ENCODE results near the gene HOXB1. TPM values are rescaled to one million over a fixed set of nuclear protein-coding genes. Genes with fewer than 3 reads are reported as not detected.

Gene HOXB1
- total and polyA plus RNA-seq, 2 of the 13 experiments (the other 11 are each of a cell fraction or from before 2014, with no cell fraction given) = not detected

DNA sequence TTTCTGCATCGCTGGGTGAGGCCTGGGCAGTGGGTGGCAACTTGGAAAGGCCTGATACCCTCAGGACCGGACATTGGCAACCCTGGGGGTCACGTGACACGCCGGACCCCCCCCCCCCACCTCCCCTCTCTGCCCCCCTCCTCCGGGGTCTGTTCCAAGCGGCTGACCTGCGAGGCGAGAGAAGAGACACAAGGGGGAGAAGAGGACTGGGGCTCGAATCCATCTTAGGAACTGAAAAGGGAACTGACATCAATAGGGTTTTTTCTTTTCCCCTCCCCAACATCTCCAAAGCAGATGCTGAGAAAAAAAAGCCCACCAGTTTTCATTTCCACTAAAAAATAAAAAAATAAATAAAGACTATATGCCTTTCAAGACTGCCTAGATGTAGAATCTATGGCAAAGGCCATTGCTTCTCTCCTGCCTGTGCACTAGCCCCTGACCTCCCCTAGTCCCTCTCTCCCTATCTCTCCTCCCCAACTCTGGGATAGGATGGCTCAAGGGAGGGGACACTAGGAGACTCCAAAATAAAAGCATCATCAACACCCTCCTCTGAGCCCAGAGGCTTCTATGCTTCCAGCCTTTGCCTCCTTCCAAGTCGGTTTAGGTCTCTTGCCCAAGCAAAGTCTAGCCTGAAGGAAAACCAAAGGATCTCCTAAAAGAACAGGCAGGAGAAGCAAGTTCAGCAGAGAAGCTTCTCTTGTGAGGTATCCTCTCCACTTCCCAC, 21.8 kb upstream of the HOXB1 start:
- TF ChIP-seq YEATS4 (CRISPR knock-in tag; IDR thresholded peaks at IDR 0.05; ENCODE audit: borderline replicate concordance) (no peak), NKX3-1 (CRISPR knock-in tag; IDR thresholded peaks at IDR 0.05) (no peak), SOX6 (IDR thresholded peaks at IDR 0.05) (no peak), SOX6 (CRISPR knock-in tag; IDR thresholded peaks at IDR 0.05) (no peak), GABPA (IDR thresholded peaks at IDR 0.05; ENCODE audit: low read depth, low read length) (no peak), GABPA (CRISPR knock-in tag; IDR thresholded peaks at IDR 0.05; ENCODE audit: low read depth) (no peak), ZFAT (CRISPR knock-in tag; conservative IDR thresholded peaks at IDR 0.05) (no peak), ZFP36L2 (CRISPR knock-in tag; IDR thresholded peaks at IDR 0.05) (no peak), SRSF1 (optimal IDR thresholded peaks at IDR 0.05; ENCODE audit: low read depth, low read length) (no peak), HMG20B (CRISPR knock-in tag; conservative IDR thresholded peaks at IDR 0.05) (no peak), GPN1 (CRISPR knock-in tag; IDR thresholded peaks at IDR 0.05; ENCODE audit: borderline replicate concordance) (no peak), ZNF891 (CRISPR knock-in tag; IDR thresholded peaks at IDR 0.05) (no peak), ZSCAN30 (CRISPR knock-in tag; IDR thresholded peaks at IDR 0.05) (no peak), TRIM24 (CRISPR knock-in tag; IDR thresholded peaks at IDR 0.05) (no peak), SP4 (CRISPR knock-in tag; IDR thresholded peaks at IDR 0.05) (no peak), POLR2AphosphoS5 (IDR thresholded peaks at IDR 0.05; ENCODE audit: low read depth, low read length) (no peak)
- TF ChIP-seq, protein P1, sequence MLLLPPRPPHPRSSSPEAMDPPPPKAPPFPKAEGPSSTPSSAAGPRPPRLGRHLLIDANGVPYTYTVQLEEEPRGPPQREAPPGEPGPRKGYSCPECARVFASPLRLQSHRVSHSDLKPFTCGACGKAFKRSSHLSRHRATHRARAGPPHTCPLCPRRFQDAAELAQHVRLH (CRISPR knock-in tag; IDR thresholded peaks at IDR 0.05; ENCODE audit: borderline replicate concordance, low read depth) = no peak
- TF ChIP-seq, protein P2, sequence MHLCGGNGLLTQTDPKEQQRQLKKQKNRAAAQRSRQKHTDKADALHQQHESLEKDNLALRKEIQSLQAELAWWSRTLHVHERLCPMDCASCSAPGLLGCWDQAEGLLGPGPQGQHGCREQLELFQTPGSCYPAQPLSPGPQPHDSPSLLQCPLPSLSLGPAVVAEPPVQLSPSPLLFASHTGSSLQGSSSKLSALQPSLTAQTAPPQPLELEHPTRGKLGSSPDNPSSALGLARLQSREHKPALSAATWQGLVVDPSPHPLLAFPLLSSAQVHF (CRISPR knock-in tag; IDR thresholded peaks at IDR 0.05) = no peak
- TF ChIP-seq, protein P3, sequence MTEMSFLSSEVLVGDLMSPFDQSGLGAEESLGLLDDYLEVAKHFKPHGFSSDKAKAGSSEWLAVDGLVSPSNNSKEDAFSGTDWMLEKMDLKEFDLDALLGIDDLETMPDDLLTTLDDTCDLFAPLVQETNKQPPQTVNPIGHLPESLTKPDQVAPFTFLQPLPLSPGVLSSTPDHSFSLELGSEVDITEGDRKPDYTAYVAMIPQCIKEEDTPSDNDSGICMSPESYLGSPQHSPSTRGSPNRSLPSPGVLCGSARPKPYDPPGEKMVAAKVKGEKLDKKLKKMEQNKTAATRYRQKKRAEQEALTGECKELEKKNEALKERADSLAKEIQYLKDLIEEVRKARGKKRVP (CRISPR knock-in tag; IDR thresholded peaks at IDR 0.05) = no peak
- TF ChIP-seq, protein P4, sequence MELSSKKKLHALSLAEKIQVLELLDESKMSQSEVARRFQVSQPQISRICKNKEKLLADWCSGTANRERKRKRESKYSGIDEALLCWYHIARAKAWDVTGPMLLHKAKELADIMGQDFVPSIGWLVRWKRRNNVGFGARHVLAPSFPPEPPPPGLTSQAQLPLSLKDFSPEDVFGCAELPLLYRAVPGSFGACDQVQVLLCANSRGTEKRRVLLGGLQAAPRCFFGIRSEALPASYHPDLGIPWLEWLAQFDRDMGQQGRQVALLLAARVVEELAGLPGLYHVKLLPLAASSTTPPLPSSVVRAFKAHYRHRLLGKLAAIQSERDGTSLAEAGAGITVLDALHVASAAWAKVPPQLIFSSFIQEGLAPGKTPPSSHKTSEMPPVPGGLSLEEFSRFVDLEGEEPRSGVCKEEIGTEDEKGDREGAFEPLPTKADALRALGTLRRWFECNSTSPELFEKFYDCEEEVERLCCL (CRISPR knock-in tag; IDR thresholded peaks at IDR 0.05; ENCODE audit: borderline replicate concordance) = no peak

More for the DNA sequence above, 21.8 kb upstream of the HOXB1 start:
- DNase-seq (ENCODE audit: low spot score) = no peak
- Histone ChIP-seq H3K27me3 (ENCODE audit: control insufficient read depth in 1 of 2, insufficient read depth in 2 of 2, low read length in 2 of 2) (peaks cover 22 to 92% of the 10 kb centered on the region in 2 experiments), H3K9ac (ENCODE audit: insufficient read depth, low read depth, low read length) (no peak overlapping the region), H3K9me3 (ENCODE audit: low read length) (no peaks in the 10 kb centered on the region), H3K4me2 (ENCODE audit: low read depth, low read length) (no peak overlapping the region; the same call in 1 of the 2 replicates), H3K4me1 (ENCODE audit: insufficient read depth, low read length) (no peaks in the 10 kb centered on the region), H4K20me1 (ENCODE audit: insufficient read depth, low read length) (no peaks in the 10 kb centered on the region; the same call in 1 of the 2 replicates), H3K4me3 (replicated peaks in 1 of 3; ENCODE audit: insufficient read depth in 1 of 3, low read depth in 2 of 3, low read length in 3 of 3) (no peak overlapping the region), H2AFZ (ENCODE audit: low read length) (no peak overlapping the region), H3K27ac (ENCODE audit: extremely low read length, insufficient read depth, low read length) (no peak overlapping the region), H3K36me3 (replicated peaks in 1 of 2; ENCODE audit: control insufficient read depth in 1 of 2, insufficient read depth in 2 of 2, low read length in 2 of 2) (no peaks in the 10 kb centered on the region), H3K79me2 (ENCODE audit: insufficient read depth, low read length) (no peaks in the 10 kb centered on the region)
- ChIA-PET CTCF (ENCODE audit: low intra/inter-chr PET ratio, low total read pairs) (no interaction called here), POLR2A (no interaction called here)
- WGBS (ENCODE audit: low lambda C conversion rate) = 2% methylated on average over 8 of the region's 11 CpGs
- ATAC-seq = no peak
- BruUV-seq (replicated peaks) = no TSS peak
- in situ Hi-C loops (cut with HindIII; ENCODE audit: extremely low pct_ligation_motif_present, low pct_unique_long_range_greater_than_20kb) = no loop called here
- no peak for FAIRE-seq
- intact Hi-C loops (cut with micrococcal nuclease; ENCODE audit: unreplicated experiment) = no loop called here
